OCI-LY3 (cell line): Measurements from ENCODE around the gene CRYGC.

Experiments used
- EZH2phosphoT487 ChIP-seq: fragments of 200-600 bp; shearing (Covaris generic); IDR thresholded peaks from 2 replicates; pipeline ENCODE4 v1.6.1; 2018; ENCODE audit warnings: antibody characterized with exemption, mixed run types, low read depth
- TF ChIP-seq, protein P1 (sequence below): fragments of 200-600, 300-600 bp; sonication (generic); IDR thresholded peaks from 2 replicates; pipeline ENCODE4 v1.5.1; 2014; ENCODE audit warnings: antibody characterized with exemption, low read length, low read depth

DNA sequence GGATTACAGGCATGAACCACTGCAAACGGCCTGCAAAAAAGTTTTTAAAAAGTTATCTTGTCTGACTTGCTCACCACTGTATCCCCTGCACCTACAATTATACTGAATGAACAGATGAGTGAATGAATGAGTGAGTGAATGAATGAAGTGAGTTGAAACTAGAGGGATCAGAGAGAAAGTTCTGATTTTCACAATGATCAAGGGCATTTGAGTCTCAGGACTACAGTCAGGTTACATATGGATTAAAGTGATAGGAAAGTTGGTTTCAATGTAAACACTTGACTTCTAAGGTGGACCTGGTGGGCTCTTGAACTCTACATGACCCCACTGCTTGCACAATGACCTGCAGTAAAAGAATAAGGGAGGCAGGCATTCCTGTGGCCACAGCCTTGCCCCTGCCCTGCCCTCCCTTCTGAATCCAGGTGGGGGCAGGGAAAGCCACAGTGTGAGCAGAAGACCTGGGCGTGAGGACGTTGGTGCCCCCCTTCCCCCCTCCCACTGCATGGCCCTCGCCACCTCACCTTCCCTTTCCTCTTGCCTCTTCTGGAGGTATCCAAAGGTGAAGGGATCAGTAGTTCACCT, 49.5 kb upstream of the CRYGC start:
- TF ChIP-seq, protein P1, sequence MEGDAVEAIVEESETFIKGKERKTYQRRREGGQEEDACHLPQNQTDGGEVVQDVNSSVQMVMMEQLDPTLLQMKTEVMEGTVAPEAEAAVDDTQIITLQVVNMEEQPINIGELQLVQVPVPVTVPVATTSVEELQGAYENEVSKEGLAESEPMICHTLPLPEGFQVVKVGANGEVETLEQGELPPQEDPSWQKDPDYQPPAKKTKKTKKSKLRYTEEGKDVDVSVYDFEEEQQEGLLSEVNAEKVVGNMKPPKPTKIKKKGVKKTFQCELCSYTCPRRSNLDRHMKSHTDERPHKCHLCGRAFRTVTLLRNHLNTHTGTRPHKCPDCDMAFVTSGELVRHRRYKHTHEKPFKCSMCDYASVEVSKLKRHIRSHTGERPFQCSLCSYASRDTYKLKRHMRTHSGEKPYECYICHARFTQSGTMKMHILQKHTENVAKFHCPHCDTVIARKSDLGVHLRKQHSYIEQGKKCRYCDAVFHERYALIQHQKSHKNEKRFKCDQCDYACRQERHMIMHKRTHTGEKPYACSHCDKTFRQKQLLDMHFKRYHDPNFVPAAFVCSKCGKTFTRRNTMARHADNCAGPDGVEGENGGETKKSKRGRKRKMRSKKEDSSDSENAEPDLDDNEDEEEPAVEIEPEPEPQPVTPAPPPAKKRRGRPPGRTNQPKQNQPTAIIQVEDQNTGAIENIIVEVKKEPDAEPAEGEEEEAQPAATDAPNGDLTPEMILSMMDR, result no peak
- TF ChIP-seq EZH2phosphoT487, result no peak
